Glutamatergic neuron (in vitro differentiated cells): ENCODE data around the gene RHOBTB3. TPM values are rescaled to one million over a fixed set of nuclear protein-coding genes. Genes with fewer than 3 reads are reported as not detected.

Source experiments
- DNase-seq: peaks from one replicate; pipeline ENCODE4 v3.0.0; 2022
- H3K27ac Mint-ChIP-seq: one replicate; pipeline ENCODE4 v1.8.0; 2020; ENCODE audit warnings: mild to moderate bottlenecking, mixed read lengths, inconsistent platforms; ENCODE audit not compliant: unreplicated experiment
- H3K27me3 Mint-ChIP-seq: one replicate; pipeline ENCODE4 v1.8.0; 2020; ENCODE audit warnings: mild to moderate bottlenecking, moderate library complexity, mixed read lengths, inconsistent platforms; ENCODE audit not compliant: unreplicated experiment
- H3K36me3 Mint-ChIP-seq: one replicate; pipeline ENCODE4 v1.8.0; 2020; ENCODE audit warnings: mild to moderate bottlenecking, mixed read lengths, inconsistent platforms; ENCODE audit not compliant: unreplicated experiment
- H3K4me1 Mint-ChIP-seq: one replicate; pipeline ENCODE4 v1.8.0; 2020; ENCODE audit warnings: mild to moderate bottlenecking, low read depth, mixed read lengths, inconsistent platforms; ENCODE audit not compliant: unreplicated experiment
- H3K4me3 Mint-ChIP-seq: one replicate; pipeline ENCODE4 v1.8.0; 2020; ENCODE audit warnings: mild to moderate bottlenecking, mixed read lengths, inconsistent platforms; ENCODE audit not compliant: unreplicated experiment
- H3K9me3 Mint-ChIP-seq: one replicate; pipeline ENCODE4 v1.8.0; 2020; ENCODE audit warnings: mild to moderate bottlenecking, moderate library complexity, mixed read lengths, inconsistent platforms; ENCODE audit not compliant: unreplicated experiment
- total RNA-seq: library from RNA; stranded (reverse); fragmentation: NEBNext Ultra II Directional; extraction: Animal tissue kit (Norgen Biotek cat#: 25700); gene quantifications from one replicate; pipeline ENCODE4 v1.2.1, GENCODE V29; 2021; ENCODE audit not compliant: unreplicated experiment
- TF ChIP-seq, protein P1 (sequence below): fragments of 200-600 bp; sonication (generic); IDR thresholded peaks from one replicate; pipeline ENCODE4 v1.5.0; 2021; ENCODE audit not compliant: partially characterized antibody, unreplicated experiment

RHOBTB3 gene
- total RNA-seq, 1 donor from 2014 or later = 39.0 TPM

DNA sequence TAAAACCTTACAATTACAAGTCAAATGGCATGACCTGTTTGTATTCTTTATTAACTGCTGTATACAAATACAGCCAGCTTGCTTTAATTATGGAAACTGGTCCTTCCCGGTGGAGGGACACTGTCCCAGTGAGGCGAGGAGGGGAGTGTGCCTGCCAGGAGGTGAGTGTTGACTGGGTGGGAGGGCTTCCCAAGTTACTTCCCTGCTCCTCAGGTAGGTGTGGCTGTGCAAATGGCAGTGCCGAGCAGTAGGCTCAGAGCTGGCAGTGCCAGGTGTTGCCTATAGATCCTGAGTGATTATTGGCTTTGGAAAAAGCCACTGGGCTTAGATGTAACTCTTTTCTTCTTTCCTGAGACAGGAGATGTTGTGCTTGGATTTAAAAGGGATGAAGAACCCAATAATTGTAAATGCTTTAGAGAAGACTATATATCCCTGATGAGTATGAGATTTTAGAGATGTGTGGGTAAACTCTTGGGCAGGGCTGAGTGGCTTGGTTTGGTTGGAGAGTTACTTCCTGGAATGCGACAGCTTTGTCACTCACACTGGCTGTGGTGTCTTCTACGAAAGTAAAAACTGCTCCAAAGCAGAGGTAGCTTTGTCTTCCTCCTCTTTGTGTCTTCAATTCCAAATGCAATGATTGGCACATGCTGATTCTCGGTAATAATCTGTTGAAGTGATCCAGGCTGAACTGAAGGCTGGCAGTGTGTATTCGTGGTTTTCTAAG is 47.7 kb downstream of the RHOBTB3 start:
- no peak for DNase-seq
- TF ChIP-seq, protein P1, sequence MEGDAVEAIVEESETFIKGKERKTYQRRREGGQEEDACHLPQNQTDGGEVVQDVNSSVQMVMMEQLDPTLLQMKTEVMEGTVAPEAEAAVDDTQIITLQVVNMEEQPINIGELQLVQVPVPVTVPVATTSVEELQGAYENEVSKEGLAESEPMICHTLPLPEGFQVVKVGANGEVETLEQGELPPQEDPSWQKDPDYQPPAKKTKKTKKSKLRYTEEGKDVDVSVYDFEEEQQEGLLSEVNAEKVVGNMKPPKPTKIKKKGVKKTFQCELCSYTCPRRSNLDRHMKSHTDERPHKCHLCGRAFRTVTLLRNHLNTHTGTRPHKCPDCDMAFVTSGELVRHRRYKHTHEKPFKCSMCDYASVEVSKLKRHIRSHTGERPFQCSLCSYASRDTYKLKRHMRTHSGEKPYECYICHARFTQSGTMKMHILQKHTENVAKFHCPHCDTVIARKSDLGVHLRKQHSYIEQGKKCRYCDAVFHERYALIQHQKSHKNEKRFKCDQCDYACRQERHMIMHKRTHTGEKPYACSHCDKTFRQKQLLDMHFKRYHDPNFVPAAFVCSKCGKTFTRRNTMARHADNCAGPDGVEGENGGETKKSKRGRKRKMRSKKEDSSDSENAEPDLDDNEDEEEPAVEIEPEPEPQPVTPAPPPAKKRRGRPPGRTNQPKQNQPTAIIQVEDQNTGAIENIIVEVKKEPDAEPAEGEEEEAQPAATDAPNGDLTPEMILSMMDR = no peak
- Mint-ChIP-seq H3K4me3 (no peak overlapping the region), H3K9me3 (no peaks in the 10 kb centered on the region), H3K4me1 (no peaks in the 10 kb centered on the region), H3K27ac (no peak overlapping the region), H3K27me3 (no peaks in the 10 kb centered on the region), H3K36me3 (no peaks in the 10 kb centered on the region)

DNA sequence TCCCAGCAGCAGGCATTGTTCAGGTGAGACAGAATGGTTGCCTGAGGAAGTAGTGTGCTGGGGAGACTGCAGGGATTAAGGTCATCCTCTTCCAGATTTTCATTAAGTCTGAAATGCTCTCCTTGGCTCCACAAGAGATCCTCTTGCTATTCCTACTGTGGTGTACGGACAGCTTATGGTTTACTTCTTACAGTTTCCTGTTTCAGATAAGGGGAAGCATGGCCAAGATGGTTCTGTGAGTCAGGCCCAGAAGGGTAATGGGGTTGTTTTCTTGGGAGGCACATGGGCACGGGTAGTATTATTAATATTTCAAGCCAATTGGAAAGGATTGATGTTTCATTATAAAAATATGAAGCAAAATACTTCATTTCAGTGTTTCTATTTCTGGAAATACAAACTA is 48.5 kb downstream of the RHOBTB3 start:
- TF ChIP-seq, protein P1 = no peak
- Mint-ChIP-seq H3K9me3 (no peaks in the 10 kb centered on the region), H3K27me3 (no peaks in the 10 kb centered on the region), H3K4me3 (no peak overlapping the region), H3K36me3 (no peaks in the 10 kb centered on the region), H3K27ac (no peak overlapping the region), H3K4me1 (no peaks in the 10 kb centered on the region)
- DNase-seq = no peak

DNA sequence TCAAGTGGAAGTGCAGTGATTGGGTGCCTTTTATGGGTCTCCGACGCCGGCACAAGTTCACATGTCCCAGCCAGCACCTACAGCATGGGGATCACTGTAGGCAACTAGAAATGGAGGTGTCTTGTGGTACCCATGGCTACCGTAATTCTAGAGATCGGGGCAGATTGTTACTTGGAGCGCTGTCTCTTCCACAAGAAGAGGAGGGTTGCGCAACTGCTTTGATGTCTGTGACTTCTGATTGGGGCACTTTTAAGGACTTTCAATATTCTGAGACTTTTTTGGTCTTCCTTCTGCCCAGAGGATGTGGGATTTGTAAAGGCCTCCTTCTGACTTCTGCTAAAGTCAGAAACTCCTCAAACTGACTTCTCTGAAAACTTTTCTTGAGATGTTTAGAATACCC is 49.5 kb downstream of the RHOBTB3 start:
- Mint-ChIP-seq H3K4me3 (no peak overlapping the region), H3K36me3 (no peaks in the 10 kb centered on the region), H3K4me1 (no peaks in the 10 kb centered on the region), H3K9me3 (no peaks in the 10 kb centered on the region), H3K27ac (no peak overlapping the region), H3K27me3 (no peaks in the 10 kb centered on the region)
- DNase-seq = no peak
- TF ChIP-seq, protein P1 = no peak

DNA sequence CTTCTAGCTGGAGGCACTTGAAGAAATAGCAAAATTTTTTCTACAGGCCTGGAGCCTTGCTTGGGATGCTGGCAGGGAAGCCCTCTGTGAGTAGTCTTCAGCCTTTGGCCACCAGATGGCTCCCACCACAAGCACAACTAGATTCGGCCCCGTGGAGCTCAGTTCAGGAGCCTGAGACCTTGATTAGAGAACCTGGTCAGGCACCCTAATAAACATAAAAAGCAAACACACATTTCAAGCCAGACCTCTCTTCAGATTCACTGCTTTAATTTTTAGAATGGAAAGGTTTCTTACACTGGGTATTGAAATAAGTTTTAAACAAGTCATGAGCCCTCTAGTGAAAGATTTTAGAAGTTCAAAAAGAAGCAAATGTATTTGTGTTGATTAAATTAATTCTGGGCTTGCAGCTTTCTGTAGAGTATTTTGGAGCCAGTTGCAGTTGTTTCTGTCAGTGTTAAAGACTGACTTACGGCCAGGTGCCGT is 50.0 kb downstream of the RHOBTB3 start:
- DNase-seq = peak; percentile 77
- Mint-ChIP-seq H3K4me1 (no peaks in the 10 kb centered on the region), H3K27me3 (no peaks in the 10 kb centered on the region), H3K27ac (no peak overlapping the region), H3K9me3 (no peaks in the 10 kb centered on the region), H3K4me3 (no peak overlapping the region), H3K36me3 (no peaks in the 10 kb centered on the region)
- TF ChIP-seq, protein P1 = peak; percentile 49

DNA sequence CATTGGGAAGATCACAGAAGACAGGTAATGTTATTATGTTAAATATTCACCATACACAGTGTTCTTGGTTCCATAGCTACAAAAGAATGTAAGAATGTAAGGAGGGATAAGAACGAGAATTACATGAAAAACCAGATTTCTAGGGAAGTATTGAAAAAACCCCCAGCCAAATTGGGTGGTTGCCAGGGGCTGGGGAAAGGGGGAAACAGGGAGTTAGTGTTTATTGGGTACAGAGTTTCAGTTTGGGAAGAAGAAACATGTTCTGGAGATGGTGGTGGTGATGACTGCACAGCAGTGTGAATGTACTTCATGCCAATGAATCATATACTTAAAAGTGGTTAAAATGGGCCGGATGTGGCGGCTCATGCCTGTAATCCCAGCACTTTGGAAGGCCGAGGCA is 51.0 kb downstream of the RHOBTB3 start:
- no peak overlapping the region for H3K4me3 Mint-ChIP-seq
- H3K27me3 Mint-ChIP-seq = no peaks in the 10 kb centered on the region
- TF ChIP-seq, protein P1 = no peak
- no peak for DNase-seq
- peaks cover 2% of the 10 kb centered on the region for H3K4me1 Mint-ChIP-seq
- no peaks in the 10 kb centered on the region for H3K36me3 Mint-ChIP-seq
- H3K27ac Mint-ChIP-seq = no peak overlapping the region
- no peaks in the 10 kb centered on the region for H3K9me3 Mint-ChIP-seq
